Endothelial cell of umbilical vein (primary cell): ENCODE measurements around the gene PDS5B. TPM values are rescaled to one million over a fixed set of nuclear protein-coding genes. Genes with fewer than 3 reads are reported as not detected.

Experiments used
- BruUV-seq: library from RNA; stranded (reverse); fragments of 400-500 nt; replicated peaks from 2 replicates; lab custom pipeline; 2021; lab: Mats Ljungman, UMichigan
- CTCF ChIA-PET: fragments of 300-600, 350-600 bp; sonication (Branson Sonifier 250); formaldehyde crosslinking; loops from one replicate; lab custom pipeline; 2021; ENCODE audit warnings: antibody characterized with exemption, inconsistent platforms; lab: Charles Lee
- POLR2A ChIA-PET: fragments of 300-600, 350-600 bp; sonication (Branson Sonifier 250); formaldehyde crosslinking; loops from one replicate; lab custom pipeline; 2021; ENCODE audit warnings: antibody characterized with exemption, inconsistent platforms; lab: Charles Lee
- DNase-seq: peaks from one replicate; pipeline ENCODE4 v3.0.0-alpha.2; 2011; ENCODE audit warnings: low read depth, low spot score
- FAIRE-seq: peaks from 2 replicates; lab custom pipeline; 2011; peaks lifted over from hg19 to GRCh38; lab: Jason Lieb, UNC
- H2AFZ ChIP-seq: 2 replicates; pipeline ENCODE4 v1.6.0; 2012; ENCODE audit warnings: low read depth, low read length, control low read depth, inconsistent platforms
- H3K27ac ChIP-seq: 2 replicates; pipeline ENCODE4 v1.5.1; 2011; ENCODE audit warnings: low read depth, mild to moderate bottlenecking, control low read depth, low read length, moderate library complexity; ENCODE audit not compliant: insufficient read depth
- H3K27me3 ChIP-seq, 2 experiments: 2 replicates each; pipeline versions ENCODE4 v1.6.0 to v1.6.1; 2011; ENCODE audit warnings: low read length in 2 of 2, mixed read lengths in 1 of 2; ENCODE audit not compliant: control insufficient read depth in 2 of 2, insufficient read depth in 2 of 2
- H3K36me3 ChIP-seq, 2 experiments: 2 replicates in 1 of 2; 3 replicates in 1 of 2; pipeline ENCODE4 v1.5.1; 2011; ENCODE audit warnings: low read length in 2 of 2, mild to moderate bottlenecking in 1 of 2, moderate library complexity in 1 of 2; ENCODE audit not compliant: control insufficient read depth in 2 of 2, insufficient read depth in 2 of 2; ENCODE audit errors: extremely low read depth in 1 of 2
- H3K4me1 ChIP-seq: 3 replicates; pipeline ENCODE4 v1.5.1; 2011; ENCODE audit warnings: mild to moderate bottlenecking, low read length; ENCODE audit not compliant: control insufficient read depth, insufficient read depth; ENCODE audit errors: extremely low read depth
- H3K4me2 ChIP-seq: 2 replicates; pipeline ENCODE4 v1.6.1; 2011; ENCODE audit warnings: low read length, control low read depth, mixed read lengths; ENCODE audit not compliant: insufficient read depth
- H3K4me3 ChIP-seq, 3 experiments: fragments of 200-600 bp in 1 of 3; sonication (generic), shearing (Covaris generic) in 1 of 3; replicated peaks in 1 of 3; 2 replicates each; pipeline ENCODE4 v1.5.1; 2011 to 2016; ENCODE audit warnings: control low read depth in 3 of 3, low read length in 3 of 3, mild to moderate bottlenecking in 2 of 3, inconsistent platforms in 1 of 3, low read depth in 1 of 3, moderate library complexity in 1 of 3; ENCODE audit not compliant: insufficient read depth in 1 of 3
- H3K79me2 ChIP-seq: 2 replicates; pipeline ENCODE4 v1.6.0; 2012; ENCODE audit warnings: low read length, inconsistent platforms; ENCODE audit not compliant: control insufficient read depth, insufficient read depth
- H3K9ac ChIP-seq: replicated peaks from 2 replicates; pipeline ENCODE3; 2011; ENCODE audit warnings: low read length, control low read depth; ENCODE audit not compliant: insufficient read depth; ENCODE audit errors: extremely low read depth
- H3K9me1 ChIP-seq: replicated peaks from 3 replicates; pipeline ENCODE4 v1.6.0; 2011; ENCODE audit warnings: mild to moderate bottlenecking, low read length; ENCODE audit not compliant: control insufficient read depth, insufficient read depth; ENCODE audit errors: extremely low read depth
- H3K9me3 ChIP-seq: replicated peaks from 2 replicates; pipeline ENCODE4 v1.5.1; 2012; ENCODE audit warnings: low read length, inconsistent platforms; ENCODE audit not compliant: control insufficient read depth, insufficient read depth
- H4K20me1 ChIP-seq: replicated peaks from 2 replicates; pipeline ENCODE3; 2011; ENCODE audit warnings: mild to moderate bottlenecking, low read length; ENCODE audit not compliant: control insufficient read depth, insufficient read depth; ENCODE audit errors: extremely low read depth
- CTCF ChIP-seq, 2 donors: IDR thresholded peaks; 1 replicate in 1 of 2; 2 replicates in 1 of 2; pipeline ENCODE4 v1.5.1; 2011; ENCODE audit warnings: low read length in 2 of 2, mild to moderate bottlenecking in 2 of 2, moderate library complexity in 2 of 2, control low read depth in 1 of 2, inconsistent platforms in 1 of 2, low read depth in 1 of 2; ENCODE audit not compliant: insufficient read depth in 1 of 2; ENCODE audit errors: extremely low read depth in 1 of 2
- EZH2 ChIP-seq: IDR thresholded peaks from 2 replicates; pipeline ENCODE4 v1.6.1; 2012; ENCODE audit warnings: borderline replicate concordance, low read depth, mild to moderate bottlenecking, moderate library complexity, low read length, inconsistent platforms; ENCODE audit not compliant: severe bottlenecking
- FOS ChIP-seq: IDR thresholded peaks from 2 replicates; pipeline ENCODE4 v1.6.1; 2011; ENCODE audit warnings: mild to moderate bottlenecking, low read length, moderate library complexity, borderline replicate concordance; ENCODE audit not compliant: insufficient read depth
- GATA2 ChIP-seq: IDR thresholded peaks from 2 replicates; pipeline ENCODE4 v1.7.0; 2011; ENCODE audit warnings: low read depth, mild to moderate bottlenecking, moderate library complexity, mixed read lengths, low read length; ENCODE audit not compliant: insufficient read length, insufficient read depth
- JUN ChIP-seq: IDR thresholded peaks from 2 replicates; pipeline ENCODE4 v1.6.1; 2011; ENCODE audit warnings: borderline replicate concordance, low read depth; ENCODE audit not compliant: insufficient read length, insufficient read depth
- MAX ChIP-seq: IDR thresholded peaks from 2 replicates; pipeline ENCODE4 v1.6.1; 2011; ENCODE audit not compliant: insufficient read depth, insufficient read length
- MYC ChIP-seq: IDR thresholded peaks from one replicate; pipeline ENCODE4 v1.6.1; 2011; ENCODE audit warnings: mild to moderate bottlenecking, low read depth, low read length
- POLR2A ChIP-seq: IDR thresholded peaks from 2 replicates; pipeline ENCODE4 v1.6.1; 2012; ENCODE audit warnings: low read depth, mild to moderate bottlenecking, control low read depth, low read length
- POLR2AphosphoS5 ChIP-seq: IDR thresholded peaks from 2 replicates; pipeline ENCODE4 v1.6.1; 2012; ENCODE audit warnings: low read depth, mild to moderate bottlenecking, control low read depth, low read length, moderate library complexity; ENCODE audit not compliant: insufficient read depth
- dilution Hi-C: fragments of 300-500 bp; cut with MboI; formaldehyde crosslinking; loops from one replicate; pipeline ENCODE4 v1.15.0; 2019; ENCODE audit warnings: low sequenced_read_pairs; ENCODE audit not compliant: extremely low pct_ligation_motif_present
- intact Hi-C: fragments of 100-400 bp; cut with micrococcal nuclease; formaldehyde crosslinking; loops from one replicate; pipeline ENCODE4 v1.10.0; 2022
- polyA plus RNA-seq, 4 experiments: library from polyadenylated mRNA; depleted of rRNA in 3 of 4; stranded (reverse) in 3 of 4; unstranded in 1 of 4; fragments of >200 nt; gene quantifications; 2 replicates each; pipeline versions ENCODE4 v1.2.1 to v1.2.3, GENCODE V29; 2011 to 2012; ENCODE audit warnings: missing spikeins in 1 of 4
- total RNA-seq: library from RNA; stranded (reverse); gene quantifications from 2 replicates; pipeline ENCODE4 v1.2.3, GENCODE V29; 2021

PDS5B gene
- total and polyA plus RNA-seq, 2 donors (not counting 3 experiments of a cell fraction or from before 2014, with no cell fraction given), result 3.9 to 40.3 TPM

GRCh38 chr13:32726374-32727037 is 140.3 kb downstream of the PDS5B start:
- DNase-seq (no peak), FAIRE-seq (no peak)
- H3K9ac ChIP-seq, result no peak overlapping the region
- no peak for TF ChIP-seq JUN
- TF ChIP-seq POLR2AphosphoS5, result no peak
- TF ChIP-seq GATA2, result no peak
- TF ChIP-seq POLR2A, result no peak
- no peak for TF ChIP-seq MYC
- TF ChIP-seq FOS, result no peak
- no peak for TF ChIP-seq CTCF (IDR thresholded peaks at IDR 0.05; ENCODE audit: extremely low read depth in 1 of 2, insufficient read depth in 1 of 2, low read depth in 1 of 2, low read length in 2 of 2)
- TF ChIP-seq EZH2, result no peak
- TF ChIP-seq MAX, result no peak
- no peaks in the 10 kb centered on the region for H3K9me3 ChIP-seq
- no peak overlapping the region for H3K27ac ChIP-seq
- ChIA-PET CTCF (interaction anchor here (1.0 to 2.3 kb wide), 3 partner anchors 10 to 45 kb away, joined by 3 to 7 read pairs (median 3); no protein-coding TSS in a partner anchor), POLR2A (no interaction called here)
- no peak overlapping the region for H2AFZ ChIP-seq
- H3K79me2 ChIP-seq, result peaks cover 11% of the 10 kb centered on the region
- no peak overlapping the region for H3K4me2 ChIP-seq
- H3K4me3 ChIP-seq, result no peak overlapping the region
- no peaks in the 10 kb centered on the region for H4K20me1 ChIP-seq
- dilution Hi-C loops (no loop called here), intact Hi-C loops (no loop called here)
- no peaks in the 10 kb centered on the region for H3K36me3 ChIP-seq
- peaks cover 8% of the 10 kb centered on the region for H3K4me1 ChIP-seq
- BruUV-seq, result no TSS peak
- no peaks in the 10 kb centered on the region for H3K27me3 ChIP-seq
- no peaks in the 10 kb centered on the region for H3K9me1 ChIP-seq
